VCaP (cell line): ENCODE measurements around the gene CASQ1.

Experiments
- H3K27ac ChIP-seq: fragments of 450-650 bp; 2 replicates; pipeline ENCODE4 v1.5.1; 2017
- TF ChIP-seq, protein P1 (sequence below): fragments of 450-650 bp; conservative IDR thresholded peaks from 2 replicates; pipeline ENCODE4 v1.5.1; 2017; ENCODE audit warnings: mild to moderate bottlenecking, moderate library complexity

Gene CASQ1

DNA sequence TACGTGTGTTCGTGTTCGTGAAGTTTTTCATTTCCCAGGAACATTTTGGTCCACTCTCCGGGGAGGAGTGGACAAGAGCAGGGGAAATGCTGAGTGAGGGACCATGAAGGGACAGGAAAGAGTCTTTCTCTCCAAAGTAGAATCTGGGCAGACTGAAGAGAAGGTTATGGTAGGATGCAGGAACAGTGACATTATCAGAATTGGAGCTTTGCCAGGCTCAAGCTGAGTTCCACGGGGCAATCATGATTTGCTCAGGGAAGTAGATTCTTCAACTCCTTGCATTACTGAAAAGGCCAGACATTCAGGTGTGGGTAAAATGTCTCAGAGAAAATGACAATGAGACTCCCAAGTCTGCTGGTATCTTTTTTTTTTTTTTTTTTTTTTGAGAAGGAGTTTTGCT lies 22.4 kb upstream of the CASQ1 start:
- H3K27ac ChIP-seq: no peak overlapping the region
- TF ChIP-seq, protein P1, sequence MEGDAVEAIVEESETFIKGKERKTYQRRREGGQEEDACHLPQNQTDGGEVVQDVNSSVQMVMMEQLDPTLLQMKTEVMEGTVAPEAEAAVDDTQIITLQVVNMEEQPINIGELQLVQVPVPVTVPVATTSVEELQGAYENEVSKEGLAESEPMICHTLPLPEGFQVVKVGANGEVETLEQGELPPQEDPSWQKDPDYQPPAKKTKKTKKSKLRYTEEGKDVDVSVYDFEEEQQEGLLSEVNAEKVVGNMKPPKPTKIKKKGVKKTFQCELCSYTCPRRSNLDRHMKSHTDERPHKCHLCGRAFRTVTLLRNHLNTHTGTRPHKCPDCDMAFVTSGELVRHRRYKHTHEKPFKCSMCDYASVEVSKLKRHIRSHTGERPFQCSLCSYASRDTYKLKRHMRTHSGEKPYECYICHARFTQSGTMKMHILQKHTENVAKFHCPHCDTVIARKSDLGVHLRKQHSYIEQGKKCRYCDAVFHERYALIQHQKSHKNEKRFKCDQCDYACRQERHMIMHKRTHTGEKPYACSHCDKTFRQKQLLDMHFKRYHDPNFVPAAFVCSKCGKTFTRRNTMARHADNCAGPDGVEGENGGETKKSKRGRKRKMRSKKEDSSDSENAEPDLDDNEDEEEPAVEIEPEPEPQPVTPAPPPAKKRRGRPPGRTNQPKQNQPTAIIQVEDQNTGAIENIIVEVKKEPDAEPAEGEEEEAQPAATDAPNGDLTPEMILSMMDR: no peak

DNA sequence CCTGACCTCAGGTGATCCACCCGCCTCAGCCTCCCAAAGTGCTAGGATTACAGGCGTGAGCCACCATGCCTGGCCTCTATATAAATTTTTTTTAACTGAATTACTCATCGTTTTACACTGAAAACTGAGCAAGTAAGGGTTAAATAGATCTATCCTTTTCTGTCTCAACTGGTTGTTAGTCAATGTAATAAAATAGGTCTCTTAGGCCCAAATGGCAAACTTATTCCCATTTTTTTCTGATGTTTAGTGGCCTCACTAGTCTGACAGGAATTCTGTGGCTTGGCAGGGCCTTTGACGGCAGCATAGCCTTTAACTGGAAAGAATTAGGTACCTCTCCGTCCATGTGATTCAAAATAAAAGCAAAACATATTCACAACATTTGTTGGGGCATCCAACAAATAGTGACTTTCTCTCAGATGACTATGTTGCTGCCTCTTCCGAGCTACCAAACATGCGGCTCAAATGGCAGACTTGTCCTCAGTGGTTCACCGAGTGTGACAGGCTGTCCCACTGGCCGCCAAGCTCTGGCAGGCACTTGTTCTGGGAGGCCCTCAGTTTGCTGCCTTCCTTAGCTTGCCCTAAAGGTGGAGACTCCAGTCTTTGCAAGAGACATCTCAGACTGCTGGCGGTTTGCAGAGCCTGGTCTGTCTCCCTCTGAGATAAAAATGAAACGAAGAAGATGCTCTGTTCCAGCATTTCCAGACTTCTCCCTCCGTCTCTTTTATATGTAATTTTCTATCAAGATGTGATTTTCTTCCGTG lies 21.6 kb upstream of the CASQ1 start:
- no peak overlapping the region for H3K27ac ChIP-seq
- TF ChIP-seq, protein P1: no peak

DNA sequence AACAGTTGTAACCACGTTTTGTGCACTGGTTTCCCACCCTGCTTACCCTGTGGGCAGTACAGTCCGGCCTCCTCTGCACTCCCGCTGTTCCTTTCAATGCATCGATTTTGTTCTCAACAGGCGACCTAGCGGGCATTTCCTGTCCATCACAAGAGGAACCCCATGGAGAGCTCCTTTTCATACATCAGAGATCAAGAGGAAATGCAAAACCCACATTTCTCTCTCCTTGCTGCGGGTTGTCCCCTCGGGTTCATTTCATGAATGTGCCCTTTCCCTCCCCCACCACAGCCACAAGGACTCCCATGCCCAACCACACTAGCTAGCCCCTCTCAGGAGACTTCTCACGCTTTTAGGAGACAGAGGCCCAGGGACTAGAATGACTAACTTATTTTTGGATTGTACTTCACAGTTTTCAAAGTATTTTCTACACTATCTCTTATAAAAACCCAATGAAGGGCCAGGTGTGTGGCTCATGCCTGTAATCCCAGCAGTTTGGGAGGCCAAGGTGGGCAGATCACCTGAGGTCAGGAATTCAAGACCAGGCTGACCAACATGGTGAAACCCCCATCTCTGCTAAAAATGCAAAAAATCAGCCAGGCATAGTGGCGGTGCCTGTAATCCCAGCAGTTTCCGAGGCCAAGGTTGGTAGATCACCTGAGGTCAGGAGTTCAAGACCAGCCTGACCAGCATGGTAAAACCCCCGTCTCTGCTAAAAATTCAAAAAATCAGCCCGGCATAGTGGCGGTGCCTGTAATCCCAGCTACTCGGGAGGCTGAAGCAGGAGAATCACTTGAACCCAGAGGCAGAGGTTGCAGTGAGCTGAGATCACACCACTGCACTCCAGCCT lies 20.6 kb upstream of the CASQ1 start:
- TF ChIP-seq, protein P1: no peak
- no peak overlapping the region for H3K27ac ChIP-seq

DNA sequence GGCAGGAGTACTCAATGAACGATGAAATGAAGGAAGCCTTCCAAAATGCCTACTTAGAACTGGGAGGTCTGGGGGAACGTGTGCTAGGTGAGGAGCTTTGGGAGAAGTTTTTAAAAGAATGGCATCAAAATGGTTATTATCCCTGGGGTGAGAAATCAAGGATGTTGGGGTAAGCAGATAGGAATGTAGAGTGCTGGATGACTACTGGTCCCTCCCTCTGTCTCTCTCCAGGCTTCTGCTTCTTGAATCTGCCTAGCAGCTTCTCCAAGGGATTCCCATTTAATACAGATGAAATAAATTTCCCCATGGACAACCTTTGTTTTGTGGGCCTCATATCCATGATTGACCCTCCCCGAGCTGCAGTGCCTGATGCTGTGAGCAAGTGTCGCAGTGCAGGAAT lies 19.0 kb upstream of the CASQ1 start:
- H3K27ac ChIP-seq: no peak overlapping the region
- TF ChIP-seq, protein P1: no peak

DNA sequence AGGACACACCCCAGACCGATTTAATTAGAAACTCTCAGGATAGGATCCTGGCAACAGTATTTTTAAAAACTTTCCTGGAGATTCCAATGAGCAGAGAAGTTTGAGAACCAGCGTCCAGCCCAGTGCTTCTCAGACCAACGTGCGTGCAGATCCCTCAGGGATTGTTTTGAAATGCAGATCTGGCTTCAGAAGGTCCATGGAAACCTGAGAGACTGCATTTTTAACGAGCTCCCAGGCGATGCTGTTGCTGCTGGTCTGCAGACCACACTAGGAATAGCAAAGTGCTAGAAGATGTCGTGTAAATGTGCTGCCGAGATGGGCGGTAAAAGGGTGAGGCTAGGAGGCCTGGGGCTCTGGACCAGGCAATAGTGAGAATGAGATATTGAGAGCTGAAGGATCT lies 18.4 kb upstream of the CASQ1 start:
- no peak overlapping the region for H3K27ac ChIP-seq
- TF ChIP-seq, protein P1: no peak

DNA sequence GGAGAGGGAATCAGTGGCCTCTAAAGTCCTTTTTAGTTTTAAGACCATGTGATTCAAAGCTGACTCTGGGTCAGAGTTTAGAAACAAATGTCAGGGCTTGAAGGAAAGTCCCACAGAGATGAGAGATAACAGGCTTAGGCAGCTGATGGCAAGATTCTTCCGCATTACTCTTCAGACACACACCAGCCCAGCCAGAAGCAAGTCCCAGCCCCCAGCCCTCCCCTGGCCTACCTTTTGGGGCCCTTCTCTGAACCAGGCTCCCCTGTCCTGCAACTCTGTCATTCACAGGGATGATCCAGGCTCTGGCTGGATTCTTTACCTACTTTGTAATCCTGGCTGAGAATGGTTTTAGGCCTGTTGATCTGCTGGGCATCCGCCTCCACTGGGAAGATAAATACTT lies 13.1 kb upstream of the CASQ1 start:
- TF ChIP-seq, protein P1: no peak
- H3K27ac ChIP-seq: no peak overlapping the region

DNA sequence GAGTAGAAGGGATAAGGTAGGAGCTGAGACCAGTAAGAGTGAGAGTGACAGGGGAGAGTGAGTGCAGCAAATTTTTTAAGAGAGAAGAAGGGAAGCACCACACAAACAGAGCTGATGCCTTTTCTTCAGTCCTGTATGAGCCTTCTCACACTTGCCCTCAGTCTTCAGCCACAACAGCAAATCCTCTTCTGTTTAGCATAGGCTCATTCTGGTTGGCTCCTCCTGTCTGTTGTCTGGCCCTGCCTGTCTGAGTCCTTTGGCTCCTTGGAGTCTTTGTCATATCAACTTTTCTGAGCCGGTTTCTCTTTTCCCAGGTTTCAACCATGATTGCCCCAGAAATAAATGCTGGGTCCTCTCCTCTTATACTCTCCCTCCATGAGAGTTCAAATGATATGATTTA lies 12.7 kb upstream of the CASQ1 start:
- TF ChIP-seq, protein P1: no peak
- H3K27ac ChIP-seq: no peak overlapping the region
